Sigmoid colon (tissue), 7 donors: ENCODE results near the gene DENND4A. TPM values are rescaled to one million over a fixed set of nuclear protein-coding genes. Genes with fewer than 3 reads are reported as not detected.

ENCODE experiments used
- DNase-seq: peaks from one replicate; pipeline ENCODE4 v3.0.0-alpha.2; 2019
- H3K27ac ChIP-seq, 4 donors: fragments of 200-600 bp; sonication (generic); one replicate each; pipeline ENCODE4 v1.5.1; 2016 to 2019; ENCODE audit warnings: mild to moderate bottlenecking in 1 of 4
- H3K27me3 ChIP-seq, 3 donors: fragments of 200-600 bp; sonication (generic); one replicate each; pipeline ENCODE4 v1.5.1; 2019; ENCODE audit warnings: mild to moderate bottlenecking in 1 of 3
- H3K36me3 ChIP-seq, 4 donors: fragments of 200-600 bp; sonication (generic); one replicate each; pipeline ENCODE4 v1.5.1; 2016 to 2019
- H3K4me1 ChIP-seq, 4 donors: fragments of 200-600 bp; sonication (generic); one replicate each; pipeline ENCODE4 v1.5.1; 2017 to 2019
- H3K4me3 ChIP-seq, 4 donors: fragments of 200-600 bp; sonication (generic); one replicate each; pipeline ENCODE4 v1.5.1; 2017 to 2019; ENCODE audit warnings: mild to moderate bottlenecking in 2 of 4, moderate library complexity in 1 of 4
- H3K9me3 ChIP-seq, 4 donors: fragments of 200-600 bp in 3 of 4; sonication (generic) in 3 of 4; one replicate each; pipeline versions ENCODE4 v1.5.1 to v1.6.1; 2013 to 2019
- EP300 ChIP-seq, 4 donors: sonication (generic); formaldehyde crosslinking; IDR thresholded peaks; one replicate each; pipeline ENCODE4 v1.6.1; 2017; ENCODE audit warnings: antibody characterized with exemption in 4 of 4
- POLR2A ChIP-seq, 2 donors: fragments of 450-650 bp; IDR thresholded peaks; one replicate each; pipeline ENCODE4 v1.6.1; 2016; ENCODE audit warnings: antibody characterized with exemption in 2 of 2, mild to moderate bottlenecking in 2 of 2, moderate library complexity in 2 of 2
- POLR2AphosphoS5 ChIP-seq, 4 donors: sonication (generic); formaldehyde crosslinking; IDR thresholded peaks; one replicate each; pipeline ENCODE4 v1.6.1; 2017; ENCODE audit warnings: antibody characterized with exemption in 4 of 4
- WGBS, 2 donors: extraction: QIAGEN DNeasy Blood & Tissue Kit; methylation state at CpG; one replicate each; pipeline ENCODE4 v1.1.7; 2013; 5-methylcytosine and 5-hydroxymethylcytosine counted together
- intact Hi-C: fragments of 100-400 bp; cut with DNase I; formaldehyde crosslinking; loops from one replicate; pipeline ENCODE4 v1.15.1; 2023
- polyA plus RNA-seq, 3 donors: library from polyadenylated mRNA; stranded (reverse); fragments of 200-250 nt; gene quantifications; one replicate each; pipeline ENCODE4 v1.2.3, GENCODE V29; 2013
- total RNA-seq, 4 donors: library from RNA; depleted of rRNA; stranded (reverse); fragments of >200 nt; gene quantifications; one replicate each; pipeline ENCODE4 v1.1.0, GENCODE V29; 2016
- TF ChIP-seq, protein P1 (sequence below), 4 experiments: fragments of 450-650 bp in 3 of 4; fragments of 200-600 bp in 1 of 4; IDR thresholded peaks; one replicate each; pipeline ENCODE4 v1.5.1; 2016 to 2019; ENCODE audit warnings: antibody characterized with exemption in 4 of 4, mild to moderate bottlenecking in 3 of 4, moderate library complexity in 2 of 4
- donor health status: healthy with polysubstance abuse.
- donor health status: Bipolar disorder and iron deficiency.
- donor health status: healthy.

Gene DENND4A
- total and polyA plus RNA-seq, 7 donors: 2.4 to 46.1 (median 29.3) TPM

DNA sequence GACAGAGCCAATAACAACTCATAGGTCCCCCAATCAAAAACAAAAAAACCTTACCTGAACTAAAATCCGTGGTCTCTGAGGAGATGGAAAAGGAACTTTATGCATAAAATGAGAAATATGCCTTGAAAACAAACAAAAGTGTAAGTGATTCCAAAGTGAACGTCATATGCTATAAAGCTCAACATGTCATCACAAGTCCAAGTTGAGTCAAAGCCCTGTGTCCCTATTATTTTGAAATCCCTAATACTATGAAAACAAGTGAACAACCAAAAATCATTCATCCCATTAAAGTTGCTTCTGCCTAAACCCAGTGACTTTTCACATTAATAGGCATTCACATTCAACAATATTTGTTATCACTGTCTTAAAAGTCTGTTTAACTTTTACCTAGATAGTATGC lies 59.4 kb downstream of the DENND4A start:
- TF ChIP-seq POLR2AphosphoS5 (IDR thresholded peaks at IDR 0.05) (no peak), EP300 (IDR thresholded peaks at IDR 0.05) (no peak), POLR2A (IDR thresholded peaks at IDR 0.05) (no peak)
- TF ChIP-seq, protein P1, sequence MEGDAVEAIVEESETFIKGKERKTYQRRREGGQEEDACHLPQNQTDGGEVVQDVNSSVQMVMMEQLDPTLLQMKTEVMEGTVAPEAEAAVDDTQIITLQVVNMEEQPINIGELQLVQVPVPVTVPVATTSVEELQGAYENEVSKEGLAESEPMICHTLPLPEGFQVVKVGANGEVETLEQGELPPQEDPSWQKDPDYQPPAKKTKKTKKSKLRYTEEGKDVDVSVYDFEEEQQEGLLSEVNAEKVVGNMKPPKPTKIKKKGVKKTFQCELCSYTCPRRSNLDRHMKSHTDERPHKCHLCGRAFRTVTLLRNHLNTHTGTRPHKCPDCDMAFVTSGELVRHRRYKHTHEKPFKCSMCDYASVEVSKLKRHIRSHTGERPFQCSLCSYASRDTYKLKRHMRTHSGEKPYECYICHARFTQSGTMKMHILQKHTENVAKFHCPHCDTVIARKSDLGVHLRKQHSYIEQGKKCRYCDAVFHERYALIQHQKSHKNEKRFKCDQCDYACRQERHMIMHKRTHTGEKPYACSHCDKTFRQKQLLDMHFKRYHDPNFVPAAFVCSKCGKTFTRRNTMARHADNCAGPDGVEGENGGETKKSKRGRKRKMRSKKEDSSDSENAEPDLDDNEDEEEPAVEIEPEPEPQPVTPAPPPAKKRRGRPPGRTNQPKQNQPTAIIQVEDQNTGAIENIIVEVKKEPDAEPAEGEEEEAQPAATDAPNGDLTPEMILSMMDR (IDR thresholded peaks at IDR 0.05): no peak
- DNase-seq: no peak
- Histone ChIP-seq H3K27ac (no peak overlapping the region), H3K27me3 (no peaks in the 10 kb centered on the region), H3K9me3 (no peaks in the 10 kb centered on the region), H3K4me1 (no peaks in the 10 kb centered on the region), H3K36me3 (peaks cover 0 to 63% (median 11%) of the 10 kb centered on the region in 4 donors), H3K4me3 (no peak overlapping the region)
- 84 to 90% methylated on average over 2 of the region's 2 CpGs for WGBS, 2 donors
- intact Hi-C loops: no loop called here

GRCh38 chr15:65731926-65732325 lies 60.2 kb downstream of the DENND4A start:
- intact Hi-C loops: no loop called here
- peaks cover 0 to 61% (median 11%) of the 10 kb centered on the region in 4 donors for H3K36me3 ChIP-seq
- no peaks in the 10 kb centered on the region for H3K4me1 ChIP-seq
- no peak for TF ChIP-seq POLR2AphosphoS5 (IDR thresholded peaks at IDR 0.05)
- no peak overlapping the region for H3K27ac ChIP-seq
- no peaks in the 10 kb centered on the region for H3K9me3 ChIP-seq
- H3K27me3 ChIP-seq: no peaks in the 10 kb centered on the region
- DNase-seq: no peak
- H3K4me3 ChIP-seq: no peak overlapping the region

DNA sequence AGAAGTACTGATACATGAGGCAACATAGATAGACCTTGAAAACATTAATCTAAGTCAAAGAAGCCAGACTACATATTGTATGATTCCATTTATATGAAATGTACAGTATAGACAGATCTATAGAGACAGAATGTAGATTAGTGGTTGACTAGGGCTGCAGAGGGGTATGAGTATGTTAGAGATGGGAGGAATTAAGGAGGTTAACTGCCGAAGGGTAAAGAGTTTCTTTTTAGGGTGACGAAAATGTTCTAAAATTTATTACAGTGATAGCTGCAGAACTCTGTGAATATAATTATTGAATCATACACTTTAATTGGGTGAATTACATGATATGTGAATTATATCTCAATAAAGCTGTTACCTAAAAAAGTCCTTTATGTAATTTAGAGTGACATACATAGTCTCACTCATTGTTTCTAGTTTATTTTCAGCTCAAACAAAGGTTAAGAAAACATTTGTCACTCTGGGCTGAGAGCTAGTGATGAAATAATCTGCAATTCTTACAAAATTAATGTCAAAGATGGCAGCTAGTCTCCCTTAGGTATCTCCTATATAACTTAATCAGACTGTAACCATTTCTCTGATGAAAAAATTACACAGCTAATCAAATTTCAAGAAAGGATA lies 61.4 kb downstream of the DENND4A start:
- H3K27me3 ChIP-seq: no peaks in the 10 kb centered on the region
- intact Hi-C loops: no loop called here
- no peaks in the 10 kb centered on the region for H3K4me1 ChIP-seq
- no peak overlapping the region for H3K4me3 ChIP-seq
- H3K36me3 ChIP-seq: peaks cover 0 to 63% (median 11%) of the 10 kb centered on the region in 4 donors
- no peaks in the 10 kb centered on the region for H3K9me3 ChIP-seq
- no peak for TF ChIP-seq POLR2AphosphoS5 (IDR thresholded peaks at IDR 0.05)
- 90 to 93% methylated on average over 2 of the region's 2 CpGs for WGBS, 2 donors
- H3K27ac ChIP-seq: no peak overlapping the region
- DNase-seq: no peak

- intact Hi-C loops: no loop called here
- H3K36me3 ChIP-seq: peaks cover 0 to 92% (median 6%) of the 10 kb centered on the region in 4 donors
Measured at GRCh38 chr15:65724464-65725215, 67.5 kb downstream of the DENND4A start.

DNA sequence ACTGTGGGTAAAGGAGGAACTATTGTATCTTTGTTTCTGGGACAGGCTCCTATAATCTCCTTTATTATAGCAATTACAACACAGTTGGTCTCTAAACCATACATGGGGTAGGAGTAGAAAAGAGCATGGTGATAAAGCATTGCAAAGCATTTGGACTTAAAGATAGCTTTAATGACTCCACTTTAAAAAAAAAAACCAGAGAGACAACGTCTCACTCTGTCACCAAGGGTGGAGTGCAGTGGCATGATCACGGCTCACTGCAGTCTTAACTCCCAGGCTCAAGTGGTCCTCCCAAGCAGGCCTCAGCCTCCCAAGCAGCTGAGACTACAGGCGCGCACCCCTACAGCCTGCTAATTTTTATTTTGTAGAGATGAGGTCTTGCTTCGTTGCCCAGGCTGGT lies 68.2 kb downstream of the DENND4A start:
- WGBS, 2 donors: 48 to 79% methylated on average over 5 of the region's 5 CpGs
- no peaks in the 10 kb centered on the region for H3K4me1 ChIP-seq

More at GRCh38 chr15:65724464-65725215, 67.5 kb downstream of the DENND4A start:
- WGBS, 2 donors: 42 to 78% methylated on average over 3 of the region's 3 CpGs
- H3K4me1 ChIP-seq: no peaks in the 10 kb centered on the region
- H3K27ac ChIP-seq: no peak overlapping the region
- no peak for DNase-seq
- H3K4me3 ChIP-seq: no peak overlapping the region
- TF ChIP-seq, protein P1 (IDR thresholded peaks at IDR 0.05): no peak
- TF ChIP-seq POLR2AphosphoS5 (IDR thresholded peaks at IDR 0.05) (no peak), EP300 (IDR thresholded peaks at IDR 0.05) (no peak), POLR2A (IDR thresholded peaks at IDR 0.05) (no peak)
- H3K9me3 ChIP-seq: no peaks in the 10 kb centered on the region
- no peaks in the 10 kb centered on the region for H3K27me3 ChIP-seq

More for the DNA sequence above, 68.2 kb downstream of the DENND4A start:
- Histone ChIP-seq H3K4me3 (no peak overlapping the region), H3K27me3 (no peaks in the 10 kb centered on the region), H3K9me3 (no peaks in the 10 kb centered on the region), H3K36me3 (peaks cover 0 to 94% (median 6%) of the 10 kb centered on the region in 4 donors), H3K27ac (no peak overlapping the region)
- DNase-seq: no peak
- intact Hi-C loops: no loop called here
- TF ChIP-seq, protein P1 (IDR thresholded peaks at IDR 0.05): no peak
- TF ChIP-seq POLR2AphosphoS5 (IDR thresholded peaks at IDR 0.05): no peak
